GM19043 (cell line): ENCODE data around the gene CHPT1.
"Not testable (repeated sequence)": the region's sequence is repeated elsewhere in the genome, so short reads cannot be mapped to it uniquely, and the experiment has no call there.

Source experiments
- ATAC-seq: cut with Tn5 transposase; IDR thresholded peaks from one replicate; pipeline ENCODE4 v1.9.1; 2021; ENCODE audit warnings: low read depth; ENCODE audit not compliant: unreplicated experiment

The CHPT1 gene

GRCh38 chr12:101681627-101682026 lies 15.8 kb upstream of the CHPT1 start:
- not testable (repeated sequence) for ATAC-seq

GRCh38 chr12:101685092-101685491 lies 12.3 kb upstream of the CHPT1 start:
- no peak for ATAC-seq

DNA sequence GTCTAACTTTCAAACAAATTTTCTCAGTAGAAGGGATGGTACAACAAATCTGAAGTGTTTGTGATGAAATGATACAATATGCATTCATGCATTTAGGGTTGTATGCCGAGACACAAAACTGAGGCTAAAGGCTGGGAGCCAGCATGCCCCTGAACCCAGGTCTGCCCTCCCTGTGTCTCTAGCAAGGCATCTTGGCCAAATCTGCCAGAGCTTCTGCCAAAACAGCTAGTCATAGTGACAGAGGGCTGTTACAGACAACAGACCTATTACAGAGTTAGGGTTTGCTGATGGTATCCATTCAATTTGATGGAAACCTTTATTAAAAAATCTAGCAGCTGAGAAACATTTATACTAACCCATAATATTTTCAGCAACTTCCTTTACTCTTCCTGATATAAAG lies 11.3 kb upstream of the CHPT1 start:
- ATAC-seq = no peak

DNA sequence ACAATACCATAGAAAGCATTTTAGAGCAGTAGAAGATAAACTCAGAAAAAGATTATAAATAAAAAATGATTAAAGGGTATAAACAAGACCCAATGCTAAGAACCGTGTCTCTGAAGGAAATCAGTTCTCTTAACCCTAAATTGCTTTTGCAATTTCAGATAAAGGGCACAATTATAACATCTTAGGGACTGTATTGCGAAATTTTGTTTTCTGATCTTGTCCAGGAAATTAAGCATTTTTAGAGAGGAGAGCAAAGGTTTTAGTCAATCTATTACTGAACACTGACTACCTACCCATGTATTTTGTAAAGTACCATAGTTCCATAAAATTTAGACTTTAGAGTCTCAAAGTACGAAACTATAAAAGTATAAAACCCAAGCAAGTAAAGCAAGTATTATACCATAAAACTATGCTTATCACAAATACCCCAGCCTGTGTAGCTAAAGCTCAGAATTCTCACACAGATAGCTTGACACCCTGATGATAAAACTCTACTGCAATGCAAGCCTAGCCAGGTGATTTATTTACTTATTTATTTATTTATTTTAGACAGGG lies 6.8 kb upstream of the CHPT1 start:
- no peak for ATAC-seq

DNA sequence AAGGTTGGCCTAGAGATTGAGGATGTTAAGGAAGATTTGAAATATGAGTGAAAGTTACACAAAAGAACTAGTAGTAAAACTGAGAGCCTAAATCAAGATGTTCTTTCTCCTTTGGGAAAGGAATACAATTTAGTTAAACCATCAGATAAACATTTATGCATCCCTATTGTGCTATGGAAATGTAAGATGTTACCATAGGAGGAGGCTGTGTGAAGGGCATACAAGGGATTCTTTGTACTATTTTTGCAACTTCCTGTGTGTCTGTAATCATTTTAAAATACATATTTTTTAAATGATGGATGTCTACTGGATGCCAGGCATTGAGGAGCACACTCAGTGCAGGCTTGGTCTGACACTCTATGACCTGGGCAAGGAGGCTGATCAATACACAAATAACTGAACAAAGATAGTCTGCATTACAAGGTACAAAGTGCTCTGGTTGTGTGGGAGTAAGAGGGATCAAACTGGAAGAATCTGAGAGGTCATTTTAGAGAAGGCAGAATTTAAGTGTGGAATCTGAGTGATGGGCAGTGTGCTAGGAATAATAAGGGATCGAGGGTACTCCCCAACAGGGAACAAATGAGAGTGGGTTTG lies 5.8 kb upstream of the CHPT1 start:
- no peak for ATAC-seq

DNA sequence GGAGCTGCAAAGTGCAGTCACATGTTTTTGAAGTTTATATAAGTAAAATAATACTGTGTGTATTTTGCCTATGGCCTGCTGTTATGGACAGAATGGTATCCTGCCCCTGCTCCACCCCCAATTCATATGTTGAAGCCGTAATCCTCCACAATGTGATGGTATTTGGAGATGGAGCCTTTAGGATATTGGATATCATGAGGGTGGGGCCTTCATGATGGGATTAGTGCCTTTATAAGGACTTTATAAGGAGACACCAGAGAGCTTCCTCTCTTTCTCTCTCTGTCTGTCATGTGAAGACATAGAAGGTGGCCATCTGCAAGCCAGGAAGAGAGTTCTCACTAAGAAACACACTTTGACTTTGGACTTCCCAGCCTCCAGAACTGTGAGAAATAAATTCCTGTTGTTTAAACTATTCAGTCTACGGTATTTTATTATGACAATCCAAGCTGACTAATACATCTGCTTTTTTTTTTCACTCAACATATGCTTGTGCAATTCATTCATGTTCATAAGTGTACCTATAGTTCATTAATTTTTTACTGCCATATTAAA lies 3.1 kb upstream of the CHPT1 start:
- ATAC-seq = no peak

DNA sequence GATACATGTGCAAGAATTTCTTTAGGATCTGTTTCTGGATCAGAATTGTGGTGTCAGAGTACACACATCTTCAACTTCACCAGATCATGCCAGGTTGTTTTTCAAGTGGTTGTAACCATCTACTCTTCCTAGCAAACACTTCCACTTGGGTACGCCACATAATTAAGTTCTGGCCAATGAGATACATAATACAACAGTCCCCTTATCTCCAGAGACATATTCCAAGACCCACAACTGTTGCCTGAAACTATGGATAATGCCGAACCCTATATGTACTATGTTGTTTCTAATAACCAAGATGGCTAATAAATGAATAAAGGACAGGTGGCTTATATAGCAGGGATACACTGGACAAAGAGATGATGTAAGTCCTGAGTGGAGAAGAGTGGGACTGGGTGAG lies 2.5 kb upstream of the CHPT1 start:
- ATAC-seq = no peak

GRCh38 chr12:101695706-101696105 lies 1.7 kb upstream of the CHPT1 start:
- ATAC-seq = no peak

DNA sequence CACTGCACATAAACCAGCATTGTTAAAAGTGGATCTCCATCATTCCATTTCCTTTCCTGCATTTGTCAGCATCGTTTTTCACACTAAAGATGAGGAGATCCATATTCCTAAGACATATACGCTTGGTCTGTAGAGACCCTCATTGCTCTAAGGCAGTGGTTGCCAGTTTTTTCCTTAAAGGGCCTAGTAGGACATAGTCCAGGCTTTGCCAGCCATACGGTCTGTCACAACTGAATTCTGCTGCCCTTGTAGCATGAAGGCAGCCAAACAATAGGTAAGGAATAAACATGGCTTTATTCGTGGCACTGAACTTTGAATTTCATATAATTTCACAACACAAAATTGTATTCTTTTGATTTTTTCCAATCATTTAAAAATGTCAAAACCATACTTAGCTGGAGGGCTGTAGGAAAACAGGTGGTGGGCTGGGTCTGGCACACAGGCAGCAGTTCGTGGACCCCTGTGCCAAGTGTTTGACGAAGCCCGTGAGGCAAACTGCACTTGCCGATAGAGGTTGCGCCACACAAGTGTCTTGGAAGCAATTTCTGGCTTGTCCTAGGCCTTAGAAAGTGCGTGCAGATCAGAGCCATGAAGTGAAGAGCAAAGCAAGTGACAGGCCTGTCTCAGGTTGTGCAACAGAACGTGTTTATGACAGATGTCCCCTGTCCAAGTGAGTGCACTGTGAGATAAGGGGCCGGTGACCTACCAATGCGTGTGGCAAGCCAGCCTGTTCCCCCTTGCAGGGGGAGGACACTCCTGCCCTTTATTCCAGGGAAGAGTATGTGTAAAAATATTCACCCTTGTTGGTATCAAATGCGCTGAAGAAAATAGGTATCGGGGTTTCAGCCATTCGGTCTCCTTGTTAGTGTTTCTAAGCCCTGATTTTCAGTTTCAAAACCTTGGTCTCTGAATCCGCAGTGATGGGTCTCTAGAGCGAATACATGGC lies 916 bp upstream of the CHPT1 start:
- ATAC-seq = peak; percentile 28

DNA sequence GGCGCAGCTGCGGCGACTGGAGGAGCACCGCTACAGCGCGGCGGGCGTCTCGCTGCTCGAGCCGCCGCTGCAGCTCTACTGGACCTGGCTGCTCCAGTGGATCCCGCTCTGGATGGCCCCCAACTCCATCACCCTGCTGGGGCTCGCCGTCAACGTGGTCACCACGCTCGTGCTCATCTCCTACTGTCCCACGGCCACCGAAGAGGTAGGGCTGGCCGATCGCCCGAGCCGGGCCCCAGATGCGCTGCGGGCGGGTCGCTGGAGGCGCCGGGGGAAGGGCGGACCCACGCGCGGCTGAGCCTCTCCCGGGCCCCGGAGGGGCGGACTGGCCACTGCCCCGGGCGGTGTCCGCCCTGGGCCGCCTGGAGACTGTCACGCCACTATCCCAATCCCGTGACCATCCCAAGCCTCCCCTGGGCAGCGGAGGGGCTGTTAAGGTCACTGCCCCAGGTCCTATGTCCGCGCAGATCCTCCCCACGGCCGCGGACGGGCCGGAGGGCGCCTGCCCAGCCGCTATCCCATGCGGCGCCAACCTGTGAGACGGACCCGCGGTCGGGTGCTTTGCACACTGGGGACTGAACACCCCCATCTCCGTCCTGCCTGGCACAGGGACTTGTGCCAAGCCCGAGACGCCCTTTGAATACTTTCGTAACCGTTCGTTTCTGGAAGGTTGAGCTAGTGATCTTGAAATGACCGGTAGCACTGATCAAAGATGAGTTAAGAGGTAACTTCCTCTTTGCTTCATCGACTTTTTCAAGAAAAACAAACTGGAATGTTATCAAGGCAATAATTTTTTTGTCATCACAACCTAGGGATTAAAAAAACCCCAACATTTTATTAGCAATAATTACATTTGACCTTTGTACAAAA lies 725 bp downstream of the CHPT1 start:
- peak; percentile 28 for ATAC-seq

DNA sequence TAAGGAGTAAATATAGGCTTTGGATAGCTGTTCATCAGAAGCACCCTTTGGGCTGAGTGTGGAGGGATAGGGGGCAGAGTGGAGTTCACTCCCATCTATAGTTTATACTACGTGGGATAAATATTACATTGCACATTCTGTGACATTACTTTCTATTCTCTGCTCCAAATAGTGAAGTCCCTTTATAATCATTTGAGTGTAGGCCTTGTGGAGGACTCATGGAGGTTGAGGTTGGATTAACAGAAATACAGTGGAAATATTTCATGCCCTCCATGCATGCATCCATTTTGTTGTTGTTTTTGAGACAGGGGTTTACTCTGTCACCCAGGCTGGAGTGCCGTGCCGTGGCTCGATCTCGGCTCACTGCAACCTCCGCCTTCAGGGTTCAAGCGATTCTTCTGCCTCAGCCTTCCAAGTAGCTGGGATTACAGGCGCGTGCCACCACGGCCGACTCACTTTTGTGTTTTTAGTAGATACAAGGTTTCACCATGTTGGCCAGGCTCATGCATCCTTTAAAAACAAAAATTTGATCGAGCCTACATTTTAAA lies 1.4 kb downstream of the CHPT1 start:
- no peak for ATAC-seq

GRCh38 chr12:101700299-101700820 lies 2.9 kb downstream of the CHPT1 start:
- ATAC-seq = no peak

DNA sequence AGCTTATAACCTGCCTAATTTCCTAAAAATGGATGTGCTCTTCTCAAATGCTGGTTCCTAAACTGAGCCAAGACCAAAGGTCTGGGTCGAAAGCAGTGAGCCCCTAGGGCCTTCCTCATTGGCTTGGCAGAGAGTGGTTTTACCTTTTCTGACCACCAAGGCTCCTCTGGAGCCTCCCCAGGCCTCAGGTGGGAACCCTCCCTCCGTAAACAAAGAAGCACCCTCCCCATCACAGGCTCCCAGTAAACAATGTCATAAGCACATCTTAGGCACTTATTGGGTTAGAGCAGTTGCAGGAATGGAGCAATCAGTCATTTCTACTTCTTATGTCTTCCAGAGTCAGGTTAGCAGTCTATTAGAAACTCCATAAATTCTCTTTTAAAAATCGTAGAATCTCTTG lies 6.0 kb downstream of the CHPT1 start:
- no peak for ATAC-seq

DNA sequence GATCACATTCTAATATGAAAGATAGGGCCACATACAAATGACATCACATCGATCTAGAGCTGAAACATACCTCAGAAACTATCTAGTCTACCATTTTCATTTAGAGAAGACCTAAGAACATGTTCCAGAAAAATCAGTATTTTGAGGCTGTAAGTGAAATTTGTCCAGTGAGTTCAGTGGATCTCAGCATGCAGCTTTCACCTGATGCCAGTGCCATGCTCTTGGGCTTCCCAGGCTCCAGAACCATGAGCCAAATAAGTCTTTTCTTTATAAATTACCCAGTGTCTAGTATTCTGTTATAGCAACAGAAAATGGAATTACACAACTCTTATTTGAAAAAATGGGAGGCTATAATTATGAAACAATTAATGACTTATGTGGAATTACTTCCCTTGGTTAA lies 9.0 kb downstream of the CHPT1 start:
- ATAC-seq = no peak

DNA sequence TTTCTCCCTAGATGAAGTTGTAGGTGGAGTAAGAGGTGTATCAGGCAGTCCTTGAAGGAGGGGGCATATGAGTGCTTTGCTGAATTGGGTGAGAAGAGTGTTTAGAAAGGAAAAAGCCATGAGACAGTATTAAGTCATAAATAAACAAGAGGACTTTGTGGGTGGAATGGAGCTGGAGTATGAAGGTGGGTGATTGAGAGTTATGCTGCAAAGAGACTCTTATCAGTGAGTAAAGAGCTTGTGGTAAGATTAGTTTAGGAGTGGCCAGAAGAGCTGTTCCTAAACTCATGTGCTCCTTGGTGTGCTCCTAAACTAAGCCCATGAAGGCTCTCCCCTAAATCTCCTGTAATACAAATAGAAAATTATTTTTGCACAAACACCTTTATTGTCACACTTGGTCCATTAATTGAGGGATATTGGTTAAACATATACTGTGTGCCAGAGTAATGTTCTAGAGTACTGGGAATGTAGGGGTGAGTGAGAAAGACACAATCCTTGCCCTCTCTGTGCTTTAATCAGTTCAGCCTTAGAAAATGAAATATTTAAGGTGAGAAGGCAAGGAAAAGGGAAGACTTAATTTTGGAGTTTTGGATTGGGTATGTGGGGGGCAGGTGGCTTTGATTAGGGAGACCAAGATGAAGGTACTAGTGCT lies 9.8 kb downstream of the CHPT1 start:
- ATAC-seq = no peak

DNA sequence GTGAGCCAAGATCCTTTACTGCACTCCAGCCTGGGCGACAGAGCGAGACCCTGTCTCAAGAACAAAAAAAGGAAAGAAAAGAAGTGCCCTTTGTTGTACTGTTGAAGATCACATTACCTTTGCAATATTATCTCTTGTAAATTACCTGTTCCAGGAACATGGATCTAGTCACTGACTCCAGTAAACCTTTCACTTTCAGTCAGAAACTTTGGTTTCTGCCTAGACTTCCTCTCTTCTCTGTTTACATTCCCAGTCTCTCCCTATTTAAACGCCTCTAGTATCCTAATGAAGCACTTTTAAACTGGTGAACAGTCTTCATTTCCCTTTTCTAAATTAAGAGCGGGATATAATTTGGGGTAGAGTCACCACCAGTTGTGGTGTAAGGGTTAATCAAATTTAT lies 12.8 kb downstream of the CHPT1 start:
- ATAC-seq = no peak

DNA sequence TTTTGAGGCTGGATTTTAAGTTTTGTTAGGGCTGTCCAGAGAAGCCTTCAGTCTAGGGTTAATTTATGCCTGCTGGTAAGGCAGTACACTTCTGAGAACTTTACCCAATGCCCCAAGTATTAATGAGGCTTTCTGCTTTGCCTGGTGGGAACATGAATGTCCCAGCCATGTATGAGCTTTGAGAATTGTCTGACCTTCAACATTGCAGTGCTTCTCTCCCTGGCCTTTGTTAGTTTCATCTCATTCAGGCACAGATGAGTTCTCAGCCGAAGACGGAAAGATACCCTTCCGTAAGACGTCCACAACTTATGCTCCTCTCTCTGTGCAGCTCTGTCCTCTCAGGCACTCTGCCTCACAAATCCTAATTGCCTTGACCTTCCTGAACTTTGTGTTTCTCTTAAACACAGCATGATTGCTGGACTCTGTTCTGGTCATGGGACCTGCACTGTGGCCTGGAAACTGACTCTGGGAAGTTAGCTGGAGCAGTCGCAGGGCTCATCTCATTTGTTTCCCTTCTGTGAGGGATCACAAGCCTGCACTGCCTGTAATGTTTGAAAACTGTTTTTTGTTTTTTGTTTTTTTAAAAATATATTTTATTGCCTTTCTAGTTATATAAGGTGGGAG lies 15.7 kb downstream of the CHPT1 start:
- ATAC-seq = no peak

GRCh38 chr12:101713930-101714329 lies 16.5 kb downstream of the CHPT1 start:
- ATAC-seq = no peak

- ATAC-seq = no peak
Measured at GRCh38 chr12:101714877-101715444, 17.5 kb downstream of the CHPT1 start.
